Measurements from ENCODE around the gene ASXL1. TPM values are rescaled to one million over a fixed set of nuclear protein-coding genes. Genes with fewer than 3 reads are reported as not detected.

ASXL1 gene
- total RNA-seq, 3 donors from 2014 or later (not counting 1 experiment from before 2014, with no cell fraction given), result 106 to 125 (median 108) TPM

DNA sequence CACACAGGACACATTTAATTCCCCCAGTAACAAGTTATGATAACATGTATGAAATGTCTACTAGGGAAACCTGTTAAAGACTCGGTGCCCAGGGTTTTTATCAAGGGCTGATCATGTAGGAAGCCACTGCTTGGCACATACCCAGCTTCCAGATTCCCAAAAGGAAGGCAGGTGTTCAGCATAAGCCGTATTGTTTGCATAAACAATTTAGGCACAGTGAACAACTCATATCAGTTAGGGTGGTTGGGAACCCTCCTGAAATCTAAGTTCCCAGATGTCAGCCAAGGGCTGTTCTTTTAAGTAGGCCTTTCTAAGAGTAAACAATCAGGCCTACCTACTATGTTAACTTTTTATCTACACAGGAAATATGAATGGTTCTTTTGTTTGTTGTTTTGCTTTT is 74.1 kb downstream of the ASXL1 start:
- no peak for ATAC-seq
- Mint-ChIP-seq H3K4me1 (peaks cover 0 to 4% of the 10 kb centered on the region in 2 donors), H3K4me3 (no peak overlapping the region), H3K27ac (no peak overlapping the region), H3K27me3 (ENCODE audit: low read depth in 2 of 2) (no peaks in the 10 kb centered on the region), H3K9me3 (no peaks in the 10 kb centered on the region), H3K36me3 (peaks cover 31% of the 10 kb centered on the region)
- no peak overlapping the region for H3K4me3 ChIP-seq (ENCODE audit: low read length)
- H3K27ac ChIP-seq (ENCODE audit: low read length), result no peak overlapping the region
- no peak for TF ChIP-seq CTCF (IDR thresholded peaks at IDR 0.05)
- peaks cover 88% of the 10 kb centered on the region for H3K36me3 ChIP-seq (ENCODE audit: control insufficient read depth, insufficient read depth, low read length)
- no peak for DNase-seq
- no peaks in the 10 kb centered on the region for H3K27me3 ChIP-seq (ENCODE audit: control insufficient read depth, insufficient read depth, low read length)
- no peaks in the 10 kb centered on the region for H3K4me1 ChIP-seq (ENCODE audit: control insufficient read depth, insufficient read depth, low read length)
- WGBS (ENCODE audit: insufficient coverage), result 94% methylated on average over 2 of the region's 2 CpGs
- H3K9me3 ChIP-seq (ENCODE audit: control insufficient read depth, insufficient read depth, low read length), result no peaks in the 10 kb centered on the region
- intact Hi-C loops (cut with micrococcal nuclease), result no loop called here

DNA sequence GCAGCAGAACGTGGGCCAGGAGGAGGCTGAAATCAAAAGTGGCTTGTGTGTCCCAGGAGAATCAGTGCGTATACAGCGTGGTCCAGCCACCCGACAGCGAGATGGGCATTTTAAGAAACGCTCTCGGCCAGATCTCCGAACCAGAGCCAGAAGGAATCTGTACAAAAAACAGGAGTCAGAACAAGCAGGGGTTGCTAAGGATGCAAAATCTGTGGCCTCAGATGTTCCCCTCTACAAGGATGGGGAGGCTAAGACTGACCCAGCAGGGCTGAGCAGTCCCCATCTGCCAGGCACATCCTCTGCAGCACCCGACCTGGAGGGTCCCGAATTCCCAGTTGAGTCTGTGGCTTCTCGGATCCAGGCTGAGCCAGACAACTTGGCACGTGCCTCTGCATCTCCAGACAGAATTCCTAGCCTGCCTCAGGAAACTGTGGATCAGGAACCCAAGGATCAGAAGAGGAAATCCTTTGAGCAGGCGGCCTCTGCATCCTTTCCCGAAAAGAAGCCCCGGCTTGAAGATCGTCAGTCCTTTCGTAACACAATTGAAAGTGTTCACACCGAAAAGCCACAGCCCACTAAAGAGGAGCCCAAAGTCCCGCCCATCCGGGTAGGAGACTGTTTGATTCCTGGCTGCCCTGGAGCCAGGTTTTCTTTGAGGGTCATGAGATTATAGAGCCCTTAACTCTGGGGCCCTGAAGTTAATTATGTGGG is 75.3 kb downstream of the ASXL1 start:
- no peaks in the 10 kb centered on the region for H3K4me1 ChIP-seq (ENCODE audit: control insufficient read depth, insufficient read depth, low read length)
- 95% methylated on average over 20 of the region's 20 CpGs for WGBS (ENCODE audit: insufficient coverage)
- no peak for ATAC-seq
- no peak overlapping the region for H3K4me3 Mint-ChIP-seq
- H3K4me3 ChIP-seq (ENCODE audit: low read length), result no peak overlapping the region
- H3K9me3 Mint-ChIP-seq, result no peaks in the 10 kb centered on the region
- DNase-seq, result no peak
- H3K4me1 Mint-ChIP-seq, result peaks cover under 1 to 1% of the 10 kb centered on the region in 2 donors
- no peak overlapping the region for H3K27ac Mint-ChIP-seq
- no peak for TF ChIP-seq CTCF (IDR thresholded peaks at IDR 0.05)
- no peaks in the 10 kb centered on the region for H3K9me3 ChIP-seq (ENCODE audit: control insufficient read depth, insufficient read depth, low read length)
- intact Hi-C loops (cut with micrococcal nuclease), result no loop called here
- H3K27ac ChIP-seq (ENCODE audit: low read length), result no peak overlapping the region
- H3K36me3 ChIP-seq (ENCODE audit: control insufficient read depth, insufficient read depth, low read length), result peaks cover 88% of the 10 kb centered on the region
- peaks cover 25% of the 10 kb centered on the region for H3K36me3 Mint-ChIP-seq
- H3K27me3 ChIP-seq (ENCODE audit: control insufficient read depth, insufficient read depth, low read length), result no peaks in the 10 kb centered on the region
- no peaks in the 10 kb centered on the region for H3K27me3 Mint-ChIP-seq (ENCODE audit: low read depth in 2 of 2)

- intact Hi-C loops (cut with micrococcal nuclease), result no loop called here
- ATAC-seq, result no peak
- Histone ChIP-seq H3K36me3 (ENCODE audit: control insufficient read depth, insufficient read depth, low read length) (peaks cover 80% of the 10 kb centered on the region), H3K27me3 (ENCODE audit: control insufficient read depth, insufficient read depth, low read length) (no peaks in the 10 kb centered on the region), H3K9me3 (ENCODE audit: control insufficient read depth, insufficient read depth, low read length) (no peaks in the 10 kb centered on the region), H3K4me1 (ENCODE audit: control insufficient read depth, insufficient read depth, low read length) (peaks cover 5% of the 10 kb centered on the region), H3K27ac (ENCODE audit: low read length) (no peak overlapping the region), H3K4me3 (ENCODE audit: low read length) (no peak overlapping the region)
- H3K9me3 Mint-ChIP-seq, result no peaks in the 10 kb centered on the region
- H3K27me3 Mint-ChIP-seq (ENCODE audit: low read depth in 2 of 2), result no peaks in the 10 kb centered on the region
- no peak overlapping the region for H3K27ac Mint-ChIP-seq
- H3K36me3 Mint-ChIP-seq, result peaks cover 17% of the 10 kb centered on the region
- H3K4me3 Mint-ChIP-seq, result no peak overlapping the region
- 94% methylated on average over 19 of the region's 19 CpGs for WGBS (ENCODE audit: insufficient coverage)
- no peak for DNase-seq
- H3K4me1 Mint-ChIP-seq, result peaks cover 11% of the 10 kb centered on the region in 2 donors
- TF ChIP-seq CTCF (IDR thresholded peaks at IDR 0.05), result no peak
These were observed 76.3 kb downstream of the ASXL1 start for GRCh38 chr20:32434434-32434833.
